ENCODE data around the gene SYMPK. TPM values are rescaled to one million over a fixed set of nuclear protein-coding genes. Genes with fewer than 3 reads are reported as not detected.
"Not testable (repeated sequence)": the region's sequence is repeated elsewhere in the genome, so short reads cannot be mapped to it uniquely, and the experiment has no call there.

SYMPK gene
- total RNA-seq, 1 experiment from 2014 or later: 86.2 TPM

DNA sequence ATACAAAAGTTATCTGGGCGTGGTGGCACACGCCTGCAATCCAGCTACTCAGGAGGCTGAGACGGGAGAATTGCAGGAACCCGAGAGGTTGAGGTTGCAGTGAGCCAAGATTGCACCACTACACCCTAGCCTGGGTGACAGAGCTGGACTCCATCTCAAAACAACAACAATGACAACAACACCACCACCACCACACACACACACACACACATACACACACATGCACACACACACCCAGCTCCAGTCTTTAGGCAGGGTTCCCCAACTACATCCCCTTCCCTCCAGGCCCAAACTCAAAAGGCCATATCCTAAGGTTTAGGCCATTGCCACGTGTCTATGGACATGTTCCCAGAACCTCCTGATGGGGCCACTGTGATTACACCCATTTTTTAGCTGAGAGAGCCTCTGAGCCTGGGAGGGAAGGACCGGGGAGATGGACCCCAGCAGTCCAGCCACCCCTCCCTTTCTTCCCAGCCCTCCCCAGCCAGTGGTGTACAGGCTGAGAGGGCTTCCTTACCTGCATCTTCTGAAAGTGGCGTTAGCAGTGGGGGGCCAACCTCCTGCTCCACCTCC is 61.3 kb downstream of the SYMPK start:
- ChIA-PET POLR2A (interaction anchor here (0.6 to 1.3 kb wide), 3 partner anchors 32 to 85 kb away, joined by 3 to 4 read pairs (median 3); no protein-coding TSS in a partner anchor), CTCF (interaction anchor here (0.8 to 2.1 kb wide), 5 partner anchors 16 to 32 kb away, joined by 3 to 5 read pairs (median 4); partner anchors contain the start of gene SIX5)

DNA sequence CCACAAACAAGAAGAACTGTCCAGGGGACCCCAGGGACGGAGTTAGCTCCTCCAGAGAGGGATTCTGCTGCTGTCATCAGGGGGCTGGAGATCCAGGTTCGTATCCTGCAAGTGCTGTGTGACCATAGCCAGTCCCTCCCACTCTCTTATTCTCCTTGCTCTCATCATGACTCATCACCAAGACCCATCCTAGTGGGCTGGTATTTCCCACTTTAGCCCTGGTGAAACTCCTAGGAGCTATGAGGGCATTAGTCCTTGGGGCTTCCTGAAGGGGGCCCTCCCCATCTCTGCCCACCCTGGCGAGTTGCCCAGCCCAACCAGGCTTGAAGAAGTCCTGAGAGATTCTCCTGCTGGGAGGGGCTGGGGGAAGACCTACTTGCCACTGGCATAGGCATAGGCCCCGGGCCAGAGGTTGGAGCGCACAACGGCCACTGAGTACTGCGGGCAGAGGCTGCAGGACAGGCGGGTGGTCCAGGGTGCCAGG is 62.8 kb downstream of the SYMPK start:
- Mint-ChIP-seq H3K27me3 (ENCODE audit: insufficient read depth, unreplicated experiment) (no peaks in the 10 kb centered on the region), H3K4me1 (ENCODE audit: insufficient read depth, unreplicated experiment) (no peaks in the 10 kb centered on the region), H3K4me3 (ENCODE audit: unreplicated experiment) (no peak overlapping the region), H3K36me3 (ENCODE audit: insufficient read depth, unreplicated experiment) (peaks cover 6% of the 10 kb centered on the region), H3K27ac (ENCODE audit: low read depth, unreplicated experiment) (no peak overlapping the region), H3K9me3 (ENCODE audit: unreplicated experiment) (no peaks in the 10 kb centered on the region)
- intact Hi-C loops (cut with micrococcal nuclease): no loop called here
- ChIA-PET CTCF (interaction anchor here (0.6 to 2.8 kb wide), 12 partner anchors 8 to 120 kb away, joined by 3 to 20 read pairs (median 4); partner anchors contain the start of gene SIX5), POLR2A (interaction anchor here (1.0 to 2.6 kb wide), 3 partner anchors 17 to 108 kb away, joined by 3 to 41 read pairs (median 6); partner anchors contain the start of genes DMPK, QPCTL, SIX5 and SNRPD2)
- TF ChIP-seq, protein P1, sequence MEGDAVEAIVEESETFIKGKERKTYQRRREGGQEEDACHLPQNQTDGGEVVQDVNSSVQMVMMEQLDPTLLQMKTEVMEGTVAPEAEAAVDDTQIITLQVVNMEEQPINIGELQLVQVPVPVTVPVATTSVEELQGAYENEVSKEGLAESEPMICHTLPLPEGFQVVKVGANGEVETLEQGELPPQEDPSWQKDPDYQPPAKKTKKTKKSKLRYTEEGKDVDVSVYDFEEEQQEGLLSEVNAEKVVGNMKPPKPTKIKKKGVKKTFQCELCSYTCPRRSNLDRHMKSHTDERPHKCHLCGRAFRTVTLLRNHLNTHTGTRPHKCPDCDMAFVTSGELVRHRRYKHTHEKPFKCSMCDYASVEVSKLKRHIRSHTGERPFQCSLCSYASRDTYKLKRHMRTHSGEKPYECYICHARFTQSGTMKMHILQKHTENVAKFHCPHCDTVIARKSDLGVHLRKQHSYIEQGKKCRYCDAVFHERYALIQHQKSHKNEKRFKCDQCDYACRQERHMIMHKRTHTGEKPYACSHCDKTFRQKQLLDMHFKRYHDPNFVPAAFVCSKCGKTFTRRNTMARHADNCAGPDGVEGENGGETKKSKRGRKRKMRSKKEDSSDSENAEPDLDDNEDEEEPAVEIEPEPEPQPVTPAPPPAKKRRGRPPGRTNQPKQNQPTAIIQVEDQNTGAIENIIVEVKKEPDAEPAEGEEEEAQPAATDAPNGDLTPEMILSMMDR (IDR thresholded peaks at IDR 0.05; ENCODE audit: unreplicated experiment): no peak
- no TSS peak for BruUV-seq (replicated peaks)
- DNase-seq (ENCODE audit: unreplicated experiment): peak; percentile 59

More for the DNA sequence above, 61.3 kb downstream of the SYMPK start:
- no TSS peak for BruUV-seq (replicated peaks)
- H3K4me3 Mint-ChIP-seq (ENCODE audit: unreplicated experiment): no peak overlapping the region
- TF ChIP-seq, protein P1 (IDR thresholded peaks at IDR 0.05; ENCODE audit: unreplicated experiment): no peak
- H3K27ac Mint-ChIP-seq (ENCODE audit: low read depth, unreplicated experiment): no peak overlapping the region
- intact Hi-C loops (cut with micrococcal nuclease): no loop called here
- no peaks in the 10 kb centered on the region for H3K9me3 Mint-ChIP-seq (ENCODE audit: unreplicated experiment)
- H3K4me1 Mint-ChIP-seq (ENCODE audit: insufficient read depth, unreplicated experiment): peaks cover 9% of the 10 kb centered on the region
- H3K36me3 Mint-ChIP-seq (ENCODE audit: insufficient read depth, unreplicated experiment): peaks cover 6% of the 10 kb centered on the region
- DNase-seq (ENCODE audit: unreplicated experiment): no peak
- H3K27me3 Mint-ChIP-seq (ENCODE audit: insufficient read depth, unreplicated experiment): no peaks in the 10 kb centered on the region

DNA sequence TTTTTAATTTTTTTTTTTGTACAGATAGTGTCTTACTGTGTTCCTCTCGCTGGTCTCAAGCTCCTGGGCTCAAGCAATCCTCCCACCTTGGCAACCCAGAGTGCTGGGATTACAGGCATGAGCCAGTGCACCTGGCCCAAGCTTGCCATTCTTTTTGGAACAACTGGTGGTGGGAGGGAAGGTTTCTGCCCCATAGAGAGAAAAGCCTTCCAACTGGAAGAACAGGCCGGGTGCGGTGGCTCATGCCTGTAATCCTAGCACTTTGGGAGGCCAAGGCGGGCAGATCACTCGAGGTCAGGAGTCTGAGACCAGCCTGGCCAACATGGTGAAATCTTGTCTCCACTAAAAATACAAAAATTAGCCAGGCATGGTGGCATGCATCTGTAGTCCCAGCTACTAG is 63.4 kb downstream of the SYMPK start:
- POLR2A ChIA-PET: interaction anchor here (1.0 to 2.6 kb wide), 5 partner anchors 13 to 107 kb away, joined by 3 to 41 read pairs (median 6); partner anchors contain the start of genes DMPK, QPCTL, SIX5 and SNRPD2
- BruUV-seq (replicated peaks); H3K36me3 Mint-ChIP-seq (ENCODE audit: insufficient read depth, unreplicated experiment); H3K27me3 Mint-ChIP-seq (ENCODE audit: insufficient read depth, unreplicated experiment); H3K9me3 Mint-ChIP-seq (ENCODE audit: unreplicated experiment); H3K4me3 Mint-ChIP-seq (ENCODE audit: unreplicated experiment); H3K27ac Mint-ChIP-seq (ENCODE audit: low read depth, unreplicated experiment); DNase-seq (ENCODE audit: unreplicated experiment); H3K4me1 Mint-ChIP-seq (ENCODE audit: insufficient read depth, unreplicated experiment): not testable (repeated sequence)
- CTCF ChIA-PET: interaction anchor here (0.5 to 2.8 kb wide), 23 partner anchors 9 to 759 kb away, joined by 3 to 20 read pairs (median 3); partner anchors contain the start of genes DMPK, RSPH6A and SIX5
- intact Hi-C loops (cut with micrococcal nuclease): loop anchor here (1.0 kb wide), 1 partner anchor 29 kb away; no protein-coding TSS in a partner anchor

DNA sequence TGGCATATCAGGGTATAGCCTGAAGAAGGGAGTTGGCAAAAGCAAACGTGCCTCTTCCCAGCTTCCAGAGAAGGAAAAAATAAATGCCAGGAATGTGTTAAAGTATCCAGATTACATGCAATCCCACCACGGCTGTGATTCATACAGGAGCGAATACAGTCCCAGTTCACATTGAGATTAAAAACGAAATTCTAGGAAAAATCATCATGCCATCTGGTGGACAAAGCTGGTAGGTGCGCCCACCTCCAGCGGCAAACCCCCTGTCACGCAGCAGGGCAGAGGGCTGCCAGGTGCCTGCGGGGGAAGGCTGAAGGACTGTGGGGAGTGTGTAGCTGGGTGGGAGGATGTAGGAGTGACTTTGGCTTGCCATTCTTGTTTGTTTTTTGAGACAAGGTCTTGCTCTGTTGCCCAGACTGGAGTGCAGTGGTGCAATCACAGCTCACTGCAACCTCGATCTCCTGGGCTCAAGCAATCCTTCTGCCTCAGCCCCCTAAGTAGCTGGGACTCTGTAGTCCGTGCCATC is 63.9 kb downstream of the SYMPK start:
- Mint-ChIP-seq H3K27me3 (ENCODE audit: insufficient read depth, unreplicated experiment) (no peaks in the 10 kb centered on the region), H3K4me3 (ENCODE audit: unreplicated experiment) (no peak overlapping the region), H3K4me1 (ENCODE audit: insufficient read depth, unreplicated experiment) (no peaks in the 10 kb centered on the region), H3K27ac (ENCODE audit: low read depth, unreplicated experiment) (no peak overlapping the region), H3K36me3 (ENCODE audit: insufficient read depth, unreplicated experiment) (peaks cover 6% of the 10 kb centered on the region), H3K9me3 (ENCODE audit: unreplicated experiment) (no peaks in the 10 kb centered on the region)
- intact Hi-C loops (cut with micrococcal nuclease): loop anchor here (1.0 kb wide), 1 partner anchor 29 kb away; no protein-coding TSS in a partner anchor
- TF ChIP-seq, protein P1 (IDR thresholded peaks at IDR 0.05; ENCODE audit: unreplicated experiment): peak; percentile 80
- BruUV-seq (replicated peaks): no TSS peak
- DNase-seq (ENCODE audit: unreplicated experiment): peak; percentile 77
- CTCF ChIA-PET: interaction anchor here (0.5 to 2.8 kb wide), 25 partner anchors 9 to 758 kb away, joined by 3 to 20 read pairs (median 3); partner anchors contain the start of genes DMPK, RSPH6A and SIX5
- POLR2A ChIA-PET: interaction anchor here (1.0 to 2.6 kb wide), 5 partner anchors 14 to 107 kb away, joined by 3 to 41 read pairs (median 6); partner anchors contain the start of genes DMPK, QPCTL, SIX5 and SNRPD2

Measured in MCF 10A (cell line).